Measurements from ENCODE around the gene RAPGEF1.

The RAPGEF1 gene

GRCh38 chr9:131594906-131595665 is 144.8 kb downstream of the RAPGEF1 start:
- no peak for DNase-seq

GRCh38 chr9:131593936-131594665 is 145.8 kb downstream of the RAPGEF1 start:
- no peak for DNase-seq

GRCh38 chr9:131593091-131593820 is 146.6 kb downstream of the RAPGEF1 start:
- DNase-seq = no peak

GRCh38 chr9:131591845-131592208 is 148.0 kb downstream of the RAPGEF1 start:
- DNase-seq = no peak

- peak; percentile 2 for DNase-seq
Measured at GRCh38 chr9:131590907-131591844, 148.7 kb downstream of the RAPGEF1 start.

- no peak for DNase-seq
Measured at GRCh38 chr9:131590449-131590848, 149.4 kb downstream of the RAPGEF1 start.

- DNase-seq = no peak
Measured at GRCh38 chr9:131589993-131590392, 149.9 kb downstream of the RAPGEF1 start.

GRCh38 chr9:131589124-131589711 is 150.7 kb downstream of the RAPGEF1 start:
- DNase-seq = no peak

- no peak for DNase-seq
Measured at GRCh38 chr9:131588396-131588795, 151.5 kb downstream of the RAPGEF1 start.

- no peak for DNase-seq
Measured at GRCh38 chr9:131587906-131588305, 152.0 kb downstream of the RAPGEF1 start.

GRCh38 chr9:131587331-131587730 is 152.5 kb downstream of the RAPGEF1 start:
- DNase-seq = no peak

- DNase-seq = no peak
Measured at GRCh38 chr9:131585375-131585774, 154.5 kb downstream of the RAPGEF1 start.

- DNase-seq = no peak
Measured at GRCh38 chr9:131584858-131585257, 155.0 kb downstream of the RAPGEF1 start.

GRCh38 chr9:131583836-131584555 is 155.9 kb downstream of the RAPGEF1 start:
- no peak for DNase-seq

- no peak for DNase-seq
Measured at GRCh38 chr9:131583337-131583645, 156.6 kb downstream of the RAPGEF1 start.

GRCh38 chr9:131582466-131583336 is 157.2 kb downstream of the RAPGEF1 start:
- DNase-seq = no peak

- DNase-seq = no peak
Measured at GRCh38 chr9:131582056-131582455, 157.8 kb downstream of the RAPGEF1 start.

- DNase-seq = no peak
Measured at GRCh38 chr9:131580358-131580757, 159.5 kb downstream of the RAPGEF1 start.

GRCh38 chr9:131579789-131580211 is 160.1 kb downstream of the RAPGEF1 start:
- DNase-seq = no peak

GRCh38 chr9:131578731-131579504 is 161.0 kb downstream of the RAPGEF1 start:
- no peak for DNase-seq
